Measurements from ENCODE around the gene OTUB1. TPM values are rescaled to one million over a fixed set of nuclear protein-coding genes. Genes with fewer than 3 reads are reported as not detected.

Gene OTUB1
- total RNA-seq, 2 donors from 2014 or later = 78.7 to 82.5 TPM

- Histone ChIP-seq H3K27me3 (no peaks in the 10 kb centered on the region), H3K36me3 (peaks cover 11% of the 10 kb centered on the region), H3K9me3 (no peaks in the 10 kb centered on the region), H3K4me3 (no peak overlapping the region), H3K9ac (ENCODE audit: low read depth in 2 of 2, low read length in 2 of 2) (no peak overlapping the region), H3K4me1 (no peaks in the 10 kb centered on the region), H3K27ac (no peak overlapping the region)
- TF ChIP-seq, protein P1, sequence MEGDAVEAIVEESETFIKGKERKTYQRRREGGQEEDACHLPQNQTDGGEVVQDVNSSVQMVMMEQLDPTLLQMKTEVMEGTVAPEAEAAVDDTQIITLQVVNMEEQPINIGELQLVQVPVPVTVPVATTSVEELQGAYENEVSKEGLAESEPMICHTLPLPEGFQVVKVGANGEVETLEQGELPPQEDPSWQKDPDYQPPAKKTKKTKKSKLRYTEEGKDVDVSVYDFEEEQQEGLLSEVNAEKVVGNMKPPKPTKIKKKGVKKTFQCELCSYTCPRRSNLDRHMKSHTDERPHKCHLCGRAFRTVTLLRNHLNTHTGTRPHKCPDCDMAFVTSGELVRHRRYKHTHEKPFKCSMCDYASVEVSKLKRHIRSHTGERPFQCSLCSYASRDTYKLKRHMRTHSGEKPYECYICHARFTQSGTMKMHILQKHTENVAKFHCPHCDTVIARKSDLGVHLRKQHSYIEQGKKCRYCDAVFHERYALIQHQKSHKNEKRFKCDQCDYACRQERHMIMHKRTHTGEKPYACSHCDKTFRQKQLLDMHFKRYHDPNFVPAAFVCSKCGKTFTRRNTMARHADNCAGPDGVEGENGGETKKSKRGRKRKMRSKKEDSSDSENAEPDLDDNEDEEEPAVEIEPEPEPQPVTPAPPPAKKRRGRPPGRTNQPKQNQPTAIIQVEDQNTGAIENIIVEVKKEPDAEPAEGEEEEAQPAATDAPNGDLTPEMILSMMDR (IDR thresholded peaks at IDR 0.05) = no peak
- intact Hi-C loops (cut with DNase I) = no loop called here
- DNase-seq = no peak
Measured at GRCh38 chr11:63993993-63994392, 7.8 kb downstream of the OTUB1 start.

- DNase-seq = no peak
- TF ChIP-seq, protein P1 (IDR thresholded peaks at IDR 0.05) = no peak
- Histone ChIP-seq H3K9me3 (no peaks in the 10 kb centered on the region), H3K4me3 (no peak overlapping the region), H3K27me3 (no peaks in the 10 kb centered on the region), H3K9ac (ENCODE audit: low read depth in 2 of 2, low read length in 2 of 2) (no peak overlapping the region), H3K27ac (no peak overlapping the region), H3K36me3 (peaks cover 11% of the 10 kb centered on the region), H3K4me1 (peaks cover 9% of the 10 kb centered on the region)
- intact Hi-C loops (cut with DNase I) = no loop called here
Measured at GRCh38 chr11:63996512-63996911, 10.3 kb downstream of the OTUB1 start.

- H3K9ac ChIP-seq (ENCODE audit: low read depth in 2 of 2, low read length in 2 of 2) = no peak overlapping the region
- no peak for DNase-seq
- H3K4me1 ChIP-seq = peaks cover 9% of the 10 kb centered on the region
- no peak overlapping the region for H3K27ac ChIP-seq
- TF ChIP-seq, protein P1 (IDR thresholded peaks at IDR 0.05) = no peak
- intact Hi-C loops (cut with DNase I) = no loop called here
- no peaks in the 10 kb centered on the region for H3K9me3 ChIP-seq
- no peak overlapping the region for H3K4me3 ChIP-seq
- H3K36me3 ChIP-seq = peaks cover 11% of the 10 kb centered on the region
- H3K27me3 ChIP-seq = no peaks in the 10 kb centered on the region
Measured at GRCh38 chr11:63997104-63997700, 11.0 kb downstream of the OTUB1 start.

- peaks cover 9% of the 10 kb centered on the region for H3K4me1 ChIP-seq
- TF ChIP-seq, protein P1 (IDR thresholded peaks at IDR 0.05) = no peak
- H3K27me3 ChIP-seq = no peaks in the 10 kb centered on the region
- no peak overlapping the region for H3K9ac ChIP-seq (ENCODE audit: low read depth in 2 of 2, low read length in 2 of 2)
- no peak for DNase-seq
- no peaks in the 10 kb centered on the region for H3K9me3 ChIP-seq
- H3K36me3 ChIP-seq = peaks cover 11% of the 10 kb centered on the region
- H3K4me3 ChIP-seq = no peak overlapping the region
- intact Hi-C loops (cut with DNase I) = no loop called here
- H3K27ac ChIP-seq = no peak overlapping the region
Measured at GRCh38 chr11:63997801-63998337, 11.6 kb downstream of the OTUB1 start.

DNA sequence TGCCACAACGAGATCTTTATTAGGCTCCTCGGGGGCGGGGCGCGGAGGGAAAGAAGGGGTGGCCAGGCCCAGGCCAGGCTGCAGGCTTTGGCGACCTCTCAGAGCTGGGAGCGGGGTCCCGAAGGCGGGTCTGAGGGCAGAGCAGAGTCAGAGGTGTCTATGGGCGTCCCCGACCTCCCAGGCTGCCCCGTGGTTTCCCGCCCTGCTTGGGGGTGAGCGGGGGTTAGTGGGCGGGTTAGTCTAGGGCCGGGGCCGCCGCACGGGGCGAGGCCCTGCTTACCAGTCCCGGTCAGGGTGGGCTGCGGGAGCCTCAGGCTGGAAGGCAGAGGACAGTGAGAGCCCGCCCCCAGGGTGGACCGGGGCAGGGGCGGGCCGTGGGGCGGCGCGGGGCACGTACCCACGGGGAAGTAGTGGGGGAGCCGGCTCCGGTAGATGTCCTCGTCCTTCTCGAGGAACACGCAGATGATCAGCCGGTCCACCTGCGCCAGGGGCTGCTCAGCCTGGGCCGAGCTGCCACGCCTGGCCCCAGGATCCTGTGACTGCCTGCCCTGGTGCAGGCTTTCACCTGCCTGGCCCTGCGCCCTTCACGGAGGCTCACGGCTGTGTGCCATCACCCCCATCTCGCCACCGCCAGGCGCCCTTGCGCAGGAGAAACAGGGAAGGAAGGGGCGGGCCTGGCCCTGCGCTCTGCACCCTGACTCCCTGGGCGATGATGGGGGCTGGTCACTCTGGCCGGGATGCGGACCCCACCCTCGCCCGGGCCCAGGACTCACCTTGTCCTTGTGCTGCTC is 12.5 kb downstream of the OTUB1 start:
- TF ChIP-seq, protein P1 (IDR thresholded peaks at IDR 0.05) = no peak
- Histone ChIP-seq H3K27me3 (no peaks in the 10 kb centered on the region), H3K4me1 (peaks cover 9% of the 10 kb centered on the region), H3K27ac (no peak overlapping the region), H3K9me3 (no peaks in the 10 kb centered on the region), H3K4me3 (peak overlapping the region; percentile 30), H3K9ac (ENCODE audit: low read depth in 2 of 2, low read length in 2 of 2) (no peak overlapping the region), H3K36me3 (peaks cover 11% of the 10 kb centered on the region)
- intact Hi-C loops (cut with DNase I) = no loop called here
- no peak for DNase-seq
